HG02588 (cell line): ENCODE measurements around the gene DGKI.

Experiments used
- ATAC-seq: cut with Tn5 transposase; IDR thresholded peaks from one replicate; pipeline ENCODE4 v1.9.1; 2021; ENCODE audit warnings: mild to moderate bottlenecking, moderate library complexity; ENCODE audit not compliant: unreplicated experiment

Gene DGKI

DNA sequence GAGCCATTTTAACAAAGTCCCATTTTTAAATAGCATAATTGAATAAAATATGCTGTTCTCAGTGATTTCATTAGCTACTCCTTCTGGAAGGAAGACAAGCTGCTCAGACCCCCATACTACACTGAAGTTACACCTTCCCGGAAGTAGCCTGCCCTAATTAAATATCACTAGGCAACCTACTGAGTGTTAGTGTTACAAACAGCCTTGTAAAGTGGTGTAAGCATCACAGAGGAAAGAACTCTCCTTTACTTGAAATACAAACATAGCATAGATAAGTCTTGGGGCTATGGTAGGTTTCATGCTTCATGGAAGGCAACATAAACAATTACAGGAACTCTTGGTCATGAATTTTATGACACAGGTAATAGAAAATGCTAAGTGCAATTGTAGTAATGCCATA, 459.8 kb downstream of the DGKI start:
- no peak for ATAC-seq

DNA sequence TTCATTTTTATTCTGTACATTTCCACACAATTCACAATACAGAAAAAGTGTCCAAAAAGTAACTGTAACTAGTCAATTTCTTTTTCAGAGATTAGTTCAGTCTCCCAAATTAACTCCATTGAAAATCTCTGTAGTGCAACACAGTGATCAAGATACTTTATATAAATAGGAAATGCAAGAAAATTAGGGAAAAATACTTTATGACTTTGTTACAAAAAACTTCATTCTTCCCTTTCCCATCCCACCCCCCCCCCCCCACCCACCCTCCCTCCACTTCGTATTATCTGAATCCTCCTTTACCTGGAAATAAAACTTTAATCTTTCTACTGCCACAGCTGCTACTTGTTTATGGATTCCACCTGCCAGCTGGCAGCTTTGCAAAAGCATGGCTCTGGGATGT, 465.7 kb downstream of the DGKI start:
- ATAC-seq, result no peak

DNA sequence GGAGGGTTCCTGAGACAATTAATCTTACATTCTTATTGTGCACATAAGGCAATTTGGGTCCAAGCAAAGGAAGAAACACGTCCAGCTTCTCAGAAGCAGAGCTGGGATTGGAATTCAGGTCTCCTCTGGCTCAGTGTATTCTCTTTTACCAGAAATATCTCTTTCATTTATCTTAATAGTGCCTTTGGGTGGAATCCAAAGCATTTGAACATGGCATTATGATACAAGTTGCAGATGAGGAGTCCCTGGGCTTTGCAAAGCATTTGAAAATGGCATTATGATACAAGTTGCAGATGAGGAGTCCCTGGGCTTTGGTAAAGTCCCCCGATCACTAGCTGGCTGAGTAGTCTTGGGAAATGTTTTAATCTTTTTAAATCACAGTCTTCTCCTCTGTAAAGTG, 473.3 kb downstream of the DGKI start:
- no peak for ATAC-seq

DNA sequence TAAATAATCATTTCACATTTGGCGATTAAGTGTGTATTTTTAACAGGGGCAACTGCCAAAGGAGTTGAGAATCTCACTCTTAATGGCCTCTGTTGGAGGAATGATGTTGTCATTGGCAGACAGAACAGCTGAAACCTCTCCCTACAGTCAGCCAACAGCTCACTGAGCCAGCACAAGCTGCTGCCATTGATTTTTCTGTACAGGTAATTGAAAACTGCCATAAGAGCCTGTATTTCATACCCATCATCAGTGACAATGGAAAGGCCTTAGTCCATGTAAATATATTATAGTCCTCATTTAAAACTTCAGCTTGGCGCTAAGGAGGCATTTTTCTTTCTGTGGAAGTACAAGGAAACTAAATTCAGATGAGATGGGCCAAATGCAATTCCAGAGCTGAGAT, 475.2 kb downstream of the DGKI start:
- no peak for ATAC-seq

DNA sequence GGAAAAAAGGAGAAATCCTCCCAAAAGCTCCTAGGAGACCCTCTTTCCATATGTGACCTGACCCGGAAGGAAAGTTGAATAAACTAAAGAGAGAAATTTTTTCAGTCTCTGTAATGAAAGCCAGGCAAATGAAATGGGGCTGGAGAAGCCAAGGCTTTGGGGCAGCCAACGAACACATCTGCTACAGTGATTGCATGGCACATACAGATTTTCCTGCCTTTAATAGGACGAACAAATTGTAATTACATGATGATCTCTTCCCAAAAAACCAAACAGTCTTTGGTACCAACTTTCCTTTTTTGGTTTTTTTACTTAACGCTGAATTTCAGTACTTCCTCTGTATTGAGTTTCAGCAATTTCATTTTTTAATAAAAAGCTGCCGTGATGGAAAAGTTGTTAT, 479.8 kb downstream of the DGKI start:
- ATAC-seq, result no peak

DNA sequence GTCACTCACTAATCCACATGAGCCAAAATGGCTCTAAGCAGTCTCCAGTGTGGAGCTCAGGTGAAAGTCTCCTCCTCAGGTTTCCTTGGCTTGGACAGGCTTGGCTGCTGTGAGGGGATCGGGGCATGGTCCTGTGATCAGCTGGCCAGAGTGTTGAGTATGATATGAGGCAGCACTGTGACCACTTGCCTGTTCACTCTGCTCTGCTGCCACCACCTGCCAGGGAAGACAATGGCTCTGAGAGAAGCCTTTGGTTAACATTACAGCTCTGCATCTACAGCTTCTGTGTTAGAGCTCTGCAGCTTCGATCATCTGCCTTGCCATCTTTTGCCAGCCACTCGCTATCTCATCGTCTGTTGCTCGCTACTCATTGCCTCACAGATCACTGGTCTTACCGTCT, 483.1 kb downstream of the DGKI start:
- ATAC-seq, result no peak

DNA sequence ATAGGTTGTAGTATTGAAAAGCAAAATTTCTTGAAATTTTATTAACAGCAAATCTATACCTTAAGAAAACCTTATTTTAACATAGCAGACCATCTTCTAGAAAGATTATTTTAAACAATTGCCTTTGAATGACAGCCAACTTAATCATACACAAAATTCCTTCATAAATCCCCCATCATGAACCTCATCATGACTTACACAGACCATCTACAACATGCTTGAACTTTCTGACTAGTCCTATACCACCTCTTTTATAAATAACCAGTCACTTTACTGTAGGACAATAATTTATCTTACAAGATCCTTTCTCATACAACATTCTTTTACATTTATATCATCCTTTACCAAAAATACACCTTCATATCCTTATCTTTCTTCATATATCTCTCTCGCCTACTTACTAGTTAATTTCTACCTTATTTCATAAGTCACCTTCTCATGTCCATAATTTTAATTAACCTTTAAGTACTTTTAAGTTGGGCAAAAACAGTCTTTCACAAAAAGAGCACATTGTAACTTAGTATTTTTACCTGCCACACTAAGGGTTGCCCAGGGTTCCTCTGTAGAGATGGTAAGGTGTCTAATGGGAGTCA, 486.6 kb downstream of the DGKI start:
- ATAC-seq, result no peak

DNA sequence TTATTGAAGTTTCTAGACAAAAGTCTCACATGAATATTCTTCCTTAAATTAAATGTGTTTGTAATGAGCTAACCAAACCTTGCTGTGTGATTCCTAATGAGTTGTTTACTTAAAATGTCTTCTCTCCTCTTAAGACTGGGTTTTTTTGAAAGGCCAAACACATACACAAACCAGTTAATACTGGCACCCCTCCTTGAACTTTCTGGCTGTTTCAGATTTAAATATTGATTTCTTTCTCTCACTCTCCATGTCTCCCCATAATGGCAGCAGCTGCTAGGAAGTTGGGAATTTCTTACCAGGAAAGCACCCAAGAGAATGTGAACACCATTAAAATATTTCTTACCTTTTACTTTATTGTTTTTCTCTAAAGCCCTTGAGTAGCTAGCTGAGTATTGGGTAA, 491.8 kb downstream of the DGKI start:
- ATAC-seq, result no peak

DNA sequence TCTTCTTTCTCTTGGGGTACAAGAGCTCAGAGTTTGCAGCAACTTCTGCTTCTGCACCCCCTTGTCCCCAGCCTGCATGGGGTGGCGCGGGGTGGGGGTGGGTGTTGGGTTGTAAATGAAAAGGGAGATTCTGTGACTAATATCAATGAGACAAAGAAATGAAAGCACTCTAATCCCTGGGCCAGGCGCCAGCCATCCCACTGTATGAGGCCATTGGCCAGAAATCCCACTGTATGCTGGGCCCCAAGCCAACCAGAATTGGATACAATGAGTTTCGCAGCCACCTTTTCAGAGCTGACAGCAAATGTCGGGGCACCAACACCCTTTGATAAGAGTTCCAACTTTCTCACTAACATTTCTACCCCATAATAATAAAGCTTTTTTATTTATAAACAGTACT, 492.4 kb downstream of the DGKI start:
- no peak for ATAC-seq

DNA sequence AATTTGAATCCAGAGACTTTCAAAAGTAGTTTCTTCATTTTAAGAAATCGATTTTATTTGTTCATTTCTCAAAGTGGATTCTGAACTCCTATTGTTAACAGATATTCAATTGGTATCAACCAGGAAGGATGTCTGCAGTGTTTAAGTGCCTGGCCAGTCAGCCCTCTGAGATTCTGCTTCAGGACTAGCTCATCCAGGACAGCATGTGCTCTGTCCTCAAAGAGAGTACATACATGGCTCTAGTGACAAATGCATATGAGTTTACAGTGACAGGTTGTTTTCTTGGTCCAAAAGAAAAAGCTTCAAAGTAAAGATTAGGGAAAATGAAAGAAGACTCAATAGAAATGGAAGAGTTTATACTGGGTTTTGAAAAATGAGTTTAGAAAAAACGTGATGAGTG, 494.8 kb downstream of the DGKI start:
- ATAC-seq, result no peak

DNA sequence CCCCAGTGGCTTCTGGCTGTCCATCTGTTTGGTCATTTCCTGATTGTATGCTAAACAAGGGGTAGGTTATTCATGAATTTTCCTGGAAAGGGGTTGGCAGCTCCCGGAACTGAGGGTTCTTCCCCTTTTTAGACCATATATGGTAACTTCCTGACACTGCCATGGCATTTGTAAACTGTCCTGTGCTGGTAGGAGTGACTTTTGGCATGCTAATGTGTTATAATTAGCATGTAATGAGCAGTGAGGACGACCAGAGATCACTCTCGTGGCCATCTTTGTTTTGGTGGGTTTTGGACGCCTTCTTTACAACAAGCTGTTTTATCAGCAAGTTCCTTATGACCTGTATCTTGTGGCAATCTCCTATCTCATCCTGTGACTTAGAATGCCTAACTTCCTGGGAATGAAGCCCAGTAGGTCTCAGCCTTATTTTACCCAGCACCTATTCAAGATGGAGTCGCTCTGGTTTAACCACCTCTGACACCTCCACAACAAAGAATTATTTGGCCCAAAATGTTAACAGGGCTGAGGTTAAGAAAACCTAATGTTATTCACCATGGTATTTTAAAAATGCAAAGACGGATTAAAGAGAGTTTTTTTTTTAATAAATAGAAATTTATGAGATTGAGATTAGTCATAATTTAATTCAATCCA, 500.9 kb downstream of the DGKI start:
- ATAC-seq, result no peak

DNA sequence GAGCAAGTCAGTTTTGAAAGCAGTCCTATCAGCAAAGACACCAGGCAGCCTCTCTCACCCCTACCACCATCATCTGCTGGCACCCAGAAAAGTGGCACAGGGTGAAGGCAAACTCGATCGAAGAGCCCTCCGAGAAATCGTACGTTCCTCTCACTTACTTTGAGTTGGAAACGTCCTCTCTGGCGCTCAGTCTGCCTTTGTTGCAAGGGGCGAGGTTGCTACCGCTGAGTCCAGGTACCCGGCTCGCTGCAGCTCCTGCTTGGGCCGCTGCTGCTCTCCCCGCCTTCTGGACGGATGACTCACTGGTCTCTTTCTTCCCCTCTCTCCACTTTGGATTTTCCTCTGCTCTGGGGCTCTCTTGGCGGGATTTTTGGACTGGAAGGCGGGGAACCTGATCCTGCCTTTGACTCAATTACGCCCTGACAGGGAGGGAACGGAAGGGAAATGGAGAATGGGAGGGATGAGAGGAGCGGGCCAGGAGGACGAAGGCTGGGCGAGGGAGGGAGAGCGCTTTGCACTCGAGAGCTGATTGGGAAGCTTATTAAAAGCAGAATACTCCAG, 503.4 kb downstream of the DGKI start, which contains the start of gene PTN:
Gene PTN, minus strand, starts transcription at position 453 of the 561 bp plus-strand sequence. CDS start 88,760 bp downstream, outside the sequence.
- ATAC-seq, result no peak

DNA sequence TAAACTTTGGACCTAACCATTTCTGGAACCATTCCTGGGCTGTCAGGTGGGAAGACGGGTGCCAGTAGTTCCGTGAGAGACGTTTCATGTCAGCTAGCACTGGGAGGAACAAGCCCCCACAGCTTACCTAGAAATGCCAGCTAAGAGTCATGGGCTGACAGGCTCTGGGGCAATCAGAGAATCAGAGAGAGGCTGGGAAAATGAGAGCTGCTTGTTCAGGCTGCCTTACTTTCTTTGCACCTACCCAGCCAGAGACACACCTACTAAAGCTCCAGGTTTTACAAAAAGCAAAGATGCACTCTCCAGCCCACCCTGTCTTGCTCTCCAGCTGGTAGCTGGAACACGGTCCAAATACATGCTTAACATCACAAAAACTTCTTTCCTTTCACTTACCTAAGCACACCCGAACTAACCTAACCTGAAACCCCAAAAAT, 503.9 kb downstream of the DGKI start:
- no peak for ATAC-seq

DNA sequence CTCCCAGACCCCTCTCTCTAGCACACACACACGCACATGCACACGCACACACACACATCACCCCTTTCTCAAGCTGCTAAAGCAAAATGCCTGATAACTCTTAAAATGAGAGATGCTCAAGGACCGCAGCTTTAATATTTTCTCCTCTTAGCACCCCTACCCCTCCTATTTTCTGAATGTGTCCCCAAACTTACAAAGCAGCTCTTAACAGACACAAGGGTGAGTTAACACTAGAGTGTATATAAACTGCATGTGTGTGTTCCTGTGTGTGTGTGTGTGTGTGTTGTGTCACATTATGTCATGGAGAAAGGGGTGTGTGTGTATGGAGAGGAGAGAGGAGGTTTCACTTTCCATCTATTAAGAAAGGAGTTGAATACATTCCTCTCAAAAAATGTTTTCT, 504.5 kb downstream of the DGKI start:
- ATAC-seq, result no peak

DNA sequence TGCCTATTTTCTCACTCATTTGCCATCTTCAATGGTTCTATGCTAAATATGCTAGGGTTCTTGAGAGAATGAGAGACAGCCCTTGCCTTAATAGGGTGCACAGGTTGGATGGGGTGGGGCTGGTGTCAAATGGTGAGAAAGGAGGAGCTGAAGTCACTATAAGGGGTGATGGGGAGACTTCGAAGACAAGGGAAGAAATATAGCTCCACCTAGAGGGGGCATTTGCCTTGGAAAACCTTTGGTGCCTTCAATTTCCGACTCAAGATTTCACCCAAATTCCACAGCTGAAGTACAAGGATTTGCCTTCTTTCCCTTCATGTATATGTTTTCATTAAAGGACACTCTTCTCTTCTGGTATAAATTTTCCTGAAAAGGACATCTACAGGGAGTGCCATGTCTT, 508.9 kb downstream of the DGKI start:
- ATAC-seq, result no peak

DNA sequence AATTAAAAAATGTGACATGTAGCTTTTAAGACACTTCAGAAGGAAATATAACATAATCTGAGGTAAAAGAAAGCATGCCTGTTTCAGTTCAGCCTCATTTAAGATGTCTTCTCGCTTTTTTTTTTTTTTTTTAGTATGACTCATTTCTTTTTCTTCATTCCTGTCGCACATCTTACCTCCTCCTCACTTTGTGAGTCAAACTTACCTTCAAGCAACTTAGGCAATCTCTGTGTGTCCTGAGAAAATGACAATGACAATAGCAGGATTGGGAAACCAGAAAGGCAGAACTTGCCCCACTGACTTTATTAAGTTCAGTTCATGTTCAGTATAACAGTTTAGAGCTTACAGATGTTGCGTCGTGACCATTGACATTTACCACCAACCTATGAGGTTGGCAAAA, 511.0 kb downstream of the DGKI start:
- ATAC-seq, result no peak

DNA sequence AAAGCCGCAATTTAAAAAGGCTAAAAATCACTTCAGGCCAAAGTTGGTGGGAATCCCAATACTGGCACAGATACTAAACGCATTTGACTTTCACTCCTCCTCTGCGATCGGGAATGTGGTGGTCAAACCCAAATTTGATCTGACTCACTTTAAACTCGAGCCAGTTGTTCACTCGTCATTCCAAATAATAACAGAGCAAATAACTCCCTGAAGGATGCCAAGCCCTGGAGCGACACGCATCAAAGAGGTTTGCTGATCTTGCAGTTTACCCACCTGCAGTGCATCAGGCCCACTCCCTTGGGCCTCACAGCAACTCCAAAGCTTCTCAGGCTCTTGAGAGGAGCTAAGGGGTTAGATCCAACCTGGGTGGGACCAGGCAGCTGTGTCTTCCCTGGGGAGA, 515.4 kb downstream of the DGKI start:
- no peak for ATAC-seq
